Skin of body (tissue), 2 donors: ENCODE results near the gene RAE1. TPM values are rescaled to one million over a fixed set of nuclear protein-coding genes. Genes with fewer than 3 reads are reported as not detected.
A peak's percentile ranks its signal among the peaks of the same experiment; 100 is the strongest.

Experiments
- DNase-seq: peaks from one replicate; lab custom pipeline; 2025; lab: John Stamatoyannopoulos, UW
- total RNA-seq: library from RNA; depleted of rRNA; stranded (reverse); fragments of >200 nt; gene quantifications from one replicate; pipeline ENCODE4 v1.2.3, GENCODE V29; 2014

RAE1 gene
- 19.7 TPM for total RNA-seq

GRCh38 chr20:57351042-57351783, at the start of gene RAE1:
Gene RAE1, plus strand, starts transcription at chr20:57351255. Its CDS starts 2,784 bp downstream, at chr20:57354039.
- peak; percentile 96 for DNase-seq

GRCh38 chr20:57306747-57307146, 44.3 kb upstream of the RAE1 start:
- DNase-seq, result no peak

- DNase-seq, result no peak
These were observed 42.4 kb upstream of the RAE1 start for GRCh38 chr20:57308451-57309271.

GRCh38 chr20:57309544-57310115, 41.4 kb upstream of the RAE1 start:
- peak; percentile 18 for DNase-seq

GRCh38 chr20:57310821-57311514, 40.1 kb upstream of the RAE1 start:
- DNase-seq, result no peak

GRCh38 chr20:57312138-57312537, 38.9 kb upstream of the RAE1 start:
- DNase-seq, result no peak

- no peak for DNase-seq
These were observed 37.8 kb upstream of the RAE1 start for GRCh38 chr20:57313230-57313629.

- no peak for DNase-seq
These were observed 37.1 kb upstream of the RAE1 start for GRCh38 chr20:57313951-57314350.

GRCh38 chr20:57315083-57315975, 35.7 kb upstream of the RAE1 start:
- no peak for DNase-seq

GRCh38 chr20:57315976-57316480, 35.0 kb upstream of the RAE1 start:
- DNase-seq, result no peak

- no peak for DNase-seq
These were observed 34.3 kb upstream of the RAE1 start for GRCh38 chr20:57316795-57317201.

GRCh38 chr20:57317316-57317788, 33.7 kb upstream of the RAE1 start:
- no peak for DNase-seq

GRCh38 chr20:57317789-57318371, 33.2 kb upstream of the RAE1 start:
- no peak for DNase-seq

GRCh38 chr20:57319584-57319983, 31.5 kb upstream of the RAE1 start:
- DNase-seq, result no peak

- DNase-seq, result no peak
These were observed 30.7 kb upstream of the RAE1 start for GRCh38 chr20:57320358-57320757.

GRCh38 chr20:57321142-57321541, 29.9 kb upstream of the RAE1 start:
- DNase-seq, result no peak

GRCh38 chr20:57322476-57322875, 28.6 kb upstream of the RAE1 start:
- no peak for DNase-seq

- DNase-seq, result peak; percentile 37
These were observed 28.0 kb upstream of the RAE1 start for GRCh38 chr20:57323034-57323433.

- no peak for DNase-seq
These were observed 25.3 kb upstream of the RAE1 start for GRCh38 chr20:57325632-57326356.
